Body of pancreas (tissue), 4 donors: ENCODE measurements around the gene CD84. TPM values are rescaled to one million over a fixed set of nuclear protein-coding genes. Genes with fewer than 3 reads are reported as not detected.
"Not testable (repeated sequence)": the region's sequence is repeated elsewhere in the genome, so short reads cannot be mapped to it uniquely, and the experiment has no call there.

Experiments used
- ATAC-seq: fragments of 150-250 bp; one replicate; pipeline ENCODE4 v1.9.1; 2016
- DNase-seq, 4 donors: peaks; one replicate each; pipeline ENCODE4 v3.0.0-alpha.2; 2019
- H3K27ac ChIP-seq, 4 donors: fragments of 200-600 bp; sonication (generic); 1 replicate in 3 of 4; 2 replicates in 1 of 4; pipeline versions ENCODE4 v1.5.1 to v1.6.1; 2016 to 2019; ENCODE audit warnings: mild to moderate bottlenecking in 1 of 4, mixed read lengths in 1 of 4, moderate library complexity in 1 of 4
- H3K27me3 ChIP-seq, 2 donors: fragments of 200-600 bp; sonication (generic); one replicate each; pipeline ENCODE4 v1.6.0; 2016; ENCODE audit warnings: mild to moderate bottlenecking in 1 of 2
- H3K36me3 ChIP-seq, 2 donors: fragments of 200-600 bp; sonication (generic); replicated peaks in 1 of 2; 2 replicates each; pipeline ENCODE4 v1.5.1; 2016; ENCODE audit warnings: low read depth in 2 of 2; ENCODE audit not compliant: insufficient read depth in 1 of 2
- H3K4me1 ChIP-seq: fragments of 200-600 bp; sonication (generic); one replicate; pipeline ENCODE4 v1.6.0; 2016
- H3K4me3 ChIP-seq, 2 donors: fragments of 200-600 bp; sonication (generic); 1 replicate in 1 of 2; 2 replicates in 1 of 2; pipeline ENCODE4 v1.5.1; 2016 to 2019
- H3K9me3 ChIP-seq, 3 donors: fragments of 200-600 bp; sonication (generic); 1 replicate in 2 of 3; 2 replicates in 1 of 3; pipeline ENCODE4 v1.5.1; 2016
- POLR2A ChIP-seq, 3 donors: fragments of 450-650 bp; IDR thresholded peaks; one replicate each; pipeline ENCODE4 v1.6.1; 2016; ENCODE audit warnings: antibody characterized with exemption in 3 of 3, mild to moderate bottlenecking in 2 of 3
- WGBS, 2 donors: methylation state at CpG; one replicate each; pipeline ENCODE4 v1.1.5; 2017; 5-methylcytosine and 5-hydroxymethylcytosine counted together
- intact Hi-C: fragments of 100-400 bp; cut with DNase I; formaldehyde crosslinking; loops from one replicate; pipeline ENCODE4 v1.15.1; 2023
- total RNA-seq, 2 donors: library from RNA; depleted of rRNA; stranded (reverse); fragments of >200 nt; gene quantifications; one replicate each; pipeline ENCODE4 v1.1.0, GENCODE V29; 2016
- TF ChIP-seq, protein P1 (sequence below), 7 experiments: fragments of 450-650 bp in 4 of 7; fragments of 200-600 bp in 3 of 7; sonication (generic) in 3 of 7; IDR thresholded peaks; one replicate each; pipeline ENCODE4 v1.5.1; 2016 to 2019; ENCODE audit warnings: antibody characterized with exemption in 7 of 7

The CD84 gene
- total RNA-seq, 2 donors from 2014 or later, result 3.0 to 7.0 TPM

DNA sequence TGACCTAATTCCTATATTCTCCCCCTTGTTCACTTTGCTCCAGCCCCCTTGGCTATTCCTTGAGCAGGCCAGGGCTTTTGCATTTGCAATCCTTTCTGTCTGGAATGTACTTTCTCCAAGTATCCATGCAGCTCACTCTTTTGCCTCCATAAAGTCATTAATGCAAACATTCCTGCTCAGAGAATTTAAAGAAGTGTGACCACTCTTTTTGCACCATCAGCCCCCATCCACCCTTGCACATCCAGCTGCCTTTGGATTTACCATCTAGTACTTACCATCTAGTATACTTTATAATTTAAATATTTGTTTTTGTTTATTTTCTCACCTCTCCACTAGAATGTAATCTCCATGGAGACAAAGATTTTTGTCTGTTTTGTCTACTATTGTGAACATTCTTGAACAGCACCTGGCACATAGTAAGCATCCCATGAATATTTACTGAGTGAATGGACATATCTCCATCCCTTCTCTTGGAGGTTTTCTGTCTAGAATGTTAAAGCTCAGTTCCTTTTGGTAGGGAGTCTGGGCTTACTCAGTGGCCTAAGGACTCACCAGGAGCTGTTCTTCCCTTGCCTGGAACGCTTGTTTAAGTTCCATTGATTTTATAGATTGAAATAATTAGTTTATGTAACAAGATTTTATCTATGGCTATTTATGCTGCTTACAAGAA is 78.8 kb downstream of the CD84 start:
- WGBS, 2 donors, result 47 to 70% methylated on average over 1 of the region's 1 CpG
- H3K36me3 ChIP-seq, result no peaks in the 10 kb centered on the region
- no peak for TF ChIP-seq POLR2A (IDR thresholded peaks at IDR 0.05)
- TF ChIP-seq, protein P1, sequence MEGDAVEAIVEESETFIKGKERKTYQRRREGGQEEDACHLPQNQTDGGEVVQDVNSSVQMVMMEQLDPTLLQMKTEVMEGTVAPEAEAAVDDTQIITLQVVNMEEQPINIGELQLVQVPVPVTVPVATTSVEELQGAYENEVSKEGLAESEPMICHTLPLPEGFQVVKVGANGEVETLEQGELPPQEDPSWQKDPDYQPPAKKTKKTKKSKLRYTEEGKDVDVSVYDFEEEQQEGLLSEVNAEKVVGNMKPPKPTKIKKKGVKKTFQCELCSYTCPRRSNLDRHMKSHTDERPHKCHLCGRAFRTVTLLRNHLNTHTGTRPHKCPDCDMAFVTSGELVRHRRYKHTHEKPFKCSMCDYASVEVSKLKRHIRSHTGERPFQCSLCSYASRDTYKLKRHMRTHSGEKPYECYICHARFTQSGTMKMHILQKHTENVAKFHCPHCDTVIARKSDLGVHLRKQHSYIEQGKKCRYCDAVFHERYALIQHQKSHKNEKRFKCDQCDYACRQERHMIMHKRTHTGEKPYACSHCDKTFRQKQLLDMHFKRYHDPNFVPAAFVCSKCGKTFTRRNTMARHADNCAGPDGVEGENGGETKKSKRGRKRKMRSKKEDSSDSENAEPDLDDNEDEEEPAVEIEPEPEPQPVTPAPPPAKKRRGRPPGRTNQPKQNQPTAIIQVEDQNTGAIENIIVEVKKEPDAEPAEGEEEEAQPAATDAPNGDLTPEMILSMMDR (IDR thresholded peaks at IDR 0.05), result no peak
- intact Hi-C loops, result no loop called here
- ATAC-seq (no peak), DNase-seq (no peak)
- no peak overlapping the region for H3K4me3 ChIP-seq
- peak overlapping the region in 1 of 4 donors; percentile 45 for H3K27ac ChIP-seq
- H3K4me1 ChIP-seq, result no peaks in the 10 kb centered on the region
- H3K9me3 ChIP-seq, result no peaks in the 10 kb centered on the region
- H3K27me3 ChIP-seq, result no peaks in the 10 kb centered on the region

DNA sequence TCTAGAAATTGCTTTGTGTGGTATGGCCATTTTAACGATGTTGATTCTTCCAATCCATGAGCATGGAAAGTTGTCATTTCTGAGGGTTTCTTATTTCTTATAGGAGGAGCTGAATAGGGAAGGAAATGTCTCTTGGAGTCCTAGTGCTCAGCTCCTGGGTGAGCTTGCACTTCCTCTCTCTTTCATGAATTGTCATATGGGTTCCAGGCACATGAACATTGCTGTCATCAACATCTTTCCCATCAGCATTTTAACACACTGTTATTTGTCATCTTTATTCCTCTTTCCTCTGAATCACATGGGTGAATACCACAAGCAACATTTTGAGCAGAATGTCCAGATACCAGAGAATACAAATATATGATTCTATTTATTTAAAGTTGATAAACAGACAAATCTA is 79.7 kb downstream of the CD84 start:
- ATAC-seq (no peak), DNase-seq (peak in 1 of 4 donors; percentile 34)
- intact Hi-C loops, result no loop called here
- H3K27ac ChIP-seq, result peak overlapping the region in 1 of 4 donors; percentile 45
- 67 to 86% methylated on average over 1 of the region's 1 CpG for whole genome bisulfite sequencing, 2 donors
- no peak overlapping the region for H3K4me3 ChIP-seq
- TF ChIP-seq POLR2A (IDR thresholded peaks at IDR 0.05), result no peak
- TF ChIP-seq, protein P1 (IDR thresholded peaks at IDR 0.05), result no peak
- H3K27me3 ChIP-seq, result no peaks in the 10 kb centered on the region
- no peaks in the 10 kb centered on the region for H3K36me3 ChIP-seq
- no peaks in the 10 kb centered on the region for H3K4me1 ChIP-seq
- no peaks in the 10 kb centered on the region for H3K9me3 ChIP-seq

DNA sequence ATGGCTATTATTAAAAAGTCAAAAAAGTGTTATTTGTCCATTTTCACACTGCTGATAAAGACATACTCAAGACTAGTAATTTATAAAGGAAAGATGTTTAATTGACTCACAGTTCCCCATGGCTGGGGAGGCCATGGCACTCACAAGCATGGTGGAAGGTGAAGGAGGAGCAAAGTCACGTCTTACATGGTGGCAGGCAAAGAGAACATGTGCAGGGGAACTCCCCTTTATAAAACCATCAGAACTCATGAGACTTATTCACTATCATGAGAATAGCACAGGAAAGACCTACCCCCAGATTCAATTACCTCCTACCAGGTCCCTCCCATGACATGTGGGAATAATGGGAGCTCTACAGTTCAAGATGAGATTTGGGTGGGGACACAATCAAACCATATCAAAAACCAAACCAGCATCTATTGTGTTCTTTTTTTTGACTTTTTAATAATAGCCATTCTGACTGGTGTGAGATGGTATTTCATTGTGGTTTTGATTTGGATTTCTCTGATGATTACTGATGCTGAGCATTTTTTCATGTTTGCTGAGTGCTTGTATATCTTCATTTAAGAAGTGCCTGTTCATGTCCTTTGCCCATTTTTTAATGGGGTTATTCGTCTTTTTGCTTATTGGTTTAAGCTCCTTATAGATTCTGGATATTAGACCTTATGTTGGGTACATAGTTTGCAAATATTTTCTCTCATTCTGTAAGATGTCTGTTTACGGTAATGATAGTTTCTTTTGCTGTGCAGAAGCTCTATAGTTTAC is 80.8 kb downstream of the CD84 start:
- intact Hi-C loops, H3K36me3 ChIP-seq, H3K27ac ChIP-seq, H3K4me1 ChIP-seq, H3K27me3 ChIP-seq, H3K9me3 ChIP-seq, H3K4me3 ChIP-seq, ATAC-seq, DNase-seq: not testable (repeated sequence)
- WGBS, 2 donors, result 88 to 89% methylated on average over 3 of the region's 3 CpGs

- no peaks in the 10 kb centered on the region for H3K4me1 ChIP-seq
- TF ChIP-seq, protein P1 (IDR thresholded peaks at IDR 0.05), result no peak
- TF ChIP-seq POLR2A (IDR thresholded peaks at IDR 0.05), result no peak
- H3K27me3 ChIP-seq, result no peaks in the 10 kb centered on the region
- intact Hi-C loops, result no loop called here
- ATAC-seq, result no peak
- no peak overlapping the region for H3K4me3 ChIP-seq
- H3K9me3 ChIP-seq, result no peaks in the 10 kb centered on the region
- no peak overlapping the region for H3K27ac ChIP-seq
- no peak for DNase-seq
- H3K36me3 ChIP-seq, result no peaks in the 10 kb centered on the region
- WGBS, 2 donors, result 84 to 93% methylated on average over 4 of the region's 4 CpGs
Measured at GRCh38 chr1:160496334-160496733, 83.0 kb downstream of the CD84 start.

GRCh38 chr1:160494620-160495019 is 84.7 kb downstream of the CD84 start:
- Histone ChIP-seq H3K27ac (no peak overlapping the region), H3K9me3 (no peaks in the 10 kb centered on the region), H3K4me1 (no peaks in the 10 kb centered on the region), H3K36me3 (no peaks in the 10 kb centered on the region), H3K4me3 (no peak overlapping the region), H3K27me3 (no peaks in the 10 kb centered on the region)
- ATAC-seq (peak; percentile 35), DNase-seq (peak in 3 of 4 donors; percentile 3 to 31 (median 19))
- 90 to 93% methylated on average over 3 of the region's 3 CpGs for WGBS, 2 donors
- intact Hi-C loops, result no loop called here
- TF ChIP-seq, protein P1 (IDR thresholded peaks at IDR 0.05), result peak in 6 of 7 experiments; percentile 21 to 45 (median 28)
- no peak for TF ChIP-seq POLR2A (IDR thresholded peaks at IDR 0.05)
